Breast epithelium (tissue), 4 donors: ENCODE results near the gene SPATA21. TPM values are rescaled to one million over a fixed set of nuclear protein-coding genes. Genes with fewer than 3 reads are reported as not detected.
"Not testable (repeated sequence)": the region's sequence is repeated elsewhere in the genome, so short reads cannot be mapped to it uniquely, and the experiment has no call there.

Source experiments
- DNase-seq, 2 donors: peaks; one replicate each; pipeline ENCODE4 v3.0.0-alpha.2; 2019; ENCODE audit warnings: low spot score in 2 of 2
- H3K27ac ChIP-seq, 2 donors: fragments of 200-600 bp; sonication (generic) in 1 of 2; one replicate each; pipeline ENCODE4 v1.5.1; 2016 to 2019; ENCODE audit warnings: mild to moderate bottlenecking in 1 of 2
- H3K27me3 ChIP-seq, 2 donors: fragments of 200-600 bp; sonication (generic) in 1 of 2; one replicate each; pipeline versions ENCODE4 v1.5.1 to v1.6.0; 2017 to 2019; ENCODE audit warnings: control low read depth in 1 of 2, mild to moderate bottlenecking in 1 of 2
- H3K36me3 ChIP-seq: fragments of 200-600 bp; one replicate; pipeline ENCODE4 v1.5.1; 2019
- H3K4me1 ChIP-seq, 2 donors: fragments of 200-600 bp; sonication (generic); one replicate each; pipeline ENCODE4 v1.5.1; 2016 to 2019; ENCODE audit warnings: control low read depth in 1 of 2
- H3K4me3 ChIP-seq, 3 donors: fragments of 200-600 bp; sonication (generic); 1 replicate in 2 of 3; 2 replicates in 1 of 3; pipeline ENCODE4 v1.5.1; 2016 to 2019; ENCODE audit warnings: mild to moderate bottlenecking in 3 of 3, moderate library complexity in 2 of 3
- H3K9me3 ChIP-seq, 2 donors: fragments of 200-600 bp; sonication (generic) in 1 of 2; one replicate each; pipeline ENCODE4 v1.5.1; 2016 to 2019; ENCODE audit warnings: control low read depth in 1 of 2
- POLR2A ChIP-seq: fragments of 450-650 bp; IDR thresholded peaks from one replicate; pipeline ENCODE4 v1.6.1; 2016; ENCODE audit warnings: antibody characterized with exemption, mild to moderate bottlenecking, moderate library complexity
- POLR2AphosphoS5 ChIP-seq, 3 donors: sonication (generic); formaldehyde crosslinking; IDR thresholded peaks; one replicate each; pipeline ENCODE4 v1.6.1; 2017; ENCODE audit warnings: antibody characterized with exemption in 3 of 3
- intact Hi-C: fragments of 100-400 bp; cut with DNase I; formaldehyde crosslinking; loops from one replicate; pipeline ENCODE4 v1.15.1; 2023; ENCODE audit warnings: low total_unique reads
- total RNA-seq, 3 donors: library from RNA; depleted of rRNA; stranded (reverse); fragments of >200 nt; gene quantifications; one replicate each; pipeline ENCODE4 v1.1.0, GENCODE V29; 2016
- TF ChIP-seq, protein P1 (sequence below), 3 donors: fragments of 450-650 bp; IDR thresholded peaks; one replicate each; pipeline ENCODE4 v1.5.1; 2016 to 2017; ENCODE audit warnings: antibody characterized with exemption in 3 of 3, mild to moderate bottlenecking in 3 of 3, moderate library complexity in 3 of 3

Gene SPATA21, protein sequence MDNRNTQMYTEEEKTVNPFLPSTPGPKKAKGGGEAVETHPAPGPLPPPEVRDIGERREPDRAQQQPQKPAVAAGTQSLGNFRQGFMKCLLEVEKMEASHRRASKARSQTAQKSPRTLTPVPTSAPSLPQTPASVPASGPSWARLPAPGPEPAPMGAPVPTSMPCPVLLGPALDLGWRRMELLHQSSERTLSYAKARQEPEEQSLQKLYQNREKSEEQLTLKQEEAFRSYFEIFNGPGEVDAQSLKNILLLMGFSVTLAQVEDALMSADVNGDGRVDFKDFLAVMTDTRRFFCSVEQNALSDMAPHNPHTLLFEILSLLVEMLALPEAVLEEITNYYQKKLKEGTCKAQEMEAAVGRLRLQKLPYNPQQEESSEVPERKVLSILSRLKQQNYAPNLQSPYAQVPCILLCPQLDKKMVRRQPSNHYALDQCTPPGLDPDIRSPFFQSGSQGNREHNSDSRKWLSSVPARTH
- not detected for total RNA-seq

GRCh38 chr1:16436946-16437474 lies at the start of gene SPATA21:
SPATA21 (minus strand) TSS chr1:16437424; CDS start chr1:16431371, 6,053 bp downstream.
- no peak within 1 kb of the TSS for H3K27ac ChIP-seq
- no peaks in the 10 kb centered on the region for H3K27me3 ChIP-seq
- no peak within 1 kb of the TSS for H3K4me3 ChIP-seq
- no peak for DNase-seq
- H3K9me3 ChIP-seq: no peaks in the 10 kb centered on the region
- peaks cover 0 to 6% of the 10 kb centered on the region in 2 donors for H3K4me1 ChIP-seq
- TF ChIP-seq POLR2AphosphoS5 (IDR thresholded peaks at IDR 0.05) (no peak), POLR2A (no peak)
- TF ChIP-seq, protein P1, sequence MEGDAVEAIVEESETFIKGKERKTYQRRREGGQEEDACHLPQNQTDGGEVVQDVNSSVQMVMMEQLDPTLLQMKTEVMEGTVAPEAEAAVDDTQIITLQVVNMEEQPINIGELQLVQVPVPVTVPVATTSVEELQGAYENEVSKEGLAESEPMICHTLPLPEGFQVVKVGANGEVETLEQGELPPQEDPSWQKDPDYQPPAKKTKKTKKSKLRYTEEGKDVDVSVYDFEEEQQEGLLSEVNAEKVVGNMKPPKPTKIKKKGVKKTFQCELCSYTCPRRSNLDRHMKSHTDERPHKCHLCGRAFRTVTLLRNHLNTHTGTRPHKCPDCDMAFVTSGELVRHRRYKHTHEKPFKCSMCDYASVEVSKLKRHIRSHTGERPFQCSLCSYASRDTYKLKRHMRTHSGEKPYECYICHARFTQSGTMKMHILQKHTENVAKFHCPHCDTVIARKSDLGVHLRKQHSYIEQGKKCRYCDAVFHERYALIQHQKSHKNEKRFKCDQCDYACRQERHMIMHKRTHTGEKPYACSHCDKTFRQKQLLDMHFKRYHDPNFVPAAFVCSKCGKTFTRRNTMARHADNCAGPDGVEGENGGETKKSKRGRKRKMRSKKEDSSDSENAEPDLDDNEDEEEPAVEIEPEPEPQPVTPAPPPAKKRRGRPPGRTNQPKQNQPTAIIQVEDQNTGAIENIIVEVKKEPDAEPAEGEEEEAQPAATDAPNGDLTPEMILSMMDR (IDR thresholded peaks at IDR 0.05): no peak
- no peaks in the 10 kb centered on the region for H3K36me3 ChIP-seq
- intact Hi-C loops: no loop called here

- H3K36me3 ChIP-seq, H3K27me3 ChIP-seq, intact Hi-C loops, H3K27ac ChIP-seq, H3K4me1 ChIP-seq, H3K4me3 ChIP-seq, H3K9me3 ChIP-seq, DNase-seq: not testable (repeated sequence)
These were observed 49.8 kb upstream of the SPATA21 start for GRCh38 chr1:16487011-16487410.

- H3K27me3 ChIP-seq, H3K4me1 ChIP-seq, H3K4me3 ChIP-seq, H3K9me3 ChIP-seq, H3K36me3 ChIP-seq, H3K27ac ChIP-seq, intact Hi-C loops: not testable (repeated sequence)
- peak in 1 of 2 donors; percentile 33 for DNase-seq
These were observed 49.1 kb upstream of the SPATA21 start for GRCh38 chr1:16486316-16486715.

- peak in 1 of 2 donors; percentile 52 for DNase-seq
- Histone ChIP-seq H3K36me3 (no peaks in the 10 kb centered on the region), H3K9me3 (no peaks in the 10 kb centered on the region), H3K4me3 (no peak overlapping the region), H3K4me1 (no peaks in the 10 kb centered on the region), H3K27ac (no peak overlapping the region), H3K27me3 (no peaks in the 10 kb centered on the region)
- TF ChIP-seq, protein P1 (IDR thresholded peaks at IDR 0.05): no peak
- TF ChIP-seq POLR2A: no peak
- no peak for TF ChIP-seq POLR2AphosphoS5 (IDR thresholded peaks at IDR 0.05)
- intact Hi-C loops: no loop called here
These were observed 47.7 kb upstream of the SPATA21 start for GRCh38 chr1:16484931-16485330.

GRCh38 chr1:16484501-16484835 lies 47.2 kb upstream of the SPATA21 start:
- H3K4me3 ChIP-seq: no peak overlapping the region
- no peaks in the 10 kb centered on the region for H3K36me3 ChIP-seq
- intact Hi-C loops: no loop called here
- H3K4me1 ChIP-seq: no peaks in the 10 kb centered on the region
- H3K9me3 ChIP-seq: no peaks in the 10 kb centered on the region
- no peak for DNase-seq
- H3K27ac ChIP-seq: no peak overlapping the region
- TF ChIP-seq POLR2A: no peak
- TF ChIP-seq, protein P1 (IDR thresholded peaks at IDR 0.05): no peak
- no peak for TF ChIP-seq POLR2AphosphoS5 (IDR thresholded peaks at IDR 0.05)
- H3K27me3 ChIP-seq: no peaks in the 10 kb centered on the region

GRCh38 chr1:16483639-16484500 lies 46.6 kb upstream of the SPATA21 start:
- not testable (repeated sequence) for H3K9me3 ChIP-seq, H3K36me3 ChIP-seq, H3K4me3 ChIP-seq

GRCh38 chr1:16483146-16483545 lies 45.9 kb upstream of the SPATA21 start:
- H3K4me1 ChIP-seq, intact Hi-C loops, H3K27ac ChIP-seq, H3K27me3 ChIP-seq, H3K36me3 ChIP-seq, H3K9me3 ChIP-seq, DNase-seq, H3K4me3 ChIP-seq: not testable (repeated sequence)

More at GRCh38 chr1:16483639-16484500, 46.6 kb upstream of the SPATA21 start:
- intact Hi-C loops, H3K27me3 ChIP-seq, H3K4me1 ChIP-seq, H3K27ac ChIP-seq: not testable (repeated sequence)
- DNase-seq: peak in 1 of 2 donors; percentile 19
